GM12891 (cell line): ENCODE data around the gene EDEM3.
"Not testable (repeated sequence)": the region's sequence is repeated elsewhere in the genome, so short reads cannot be mapped to it uniquely, and the experiment has no call there.

ENCODE experiments used
- DNase-seq: peaks from one replicate; pipeline ENCODE4 v3.0.0; 2011; ENCODE audit warnings: low spot score; ENCODE audit not compliant: insufficient read length
- FAIRE-seq: peaks from 2 replicates; lab custom pipeline; 2011; peaks lifted over from hg19 to GRCh38; lab: Jason Lieb, UNC
- PAX5 ChIP-seq: IDR thresholded peaks from 2 replicates; pipeline ENCODE4 v1.6.1; 2011; ENCODE audit warnings: low read length, moderate library complexity, mild to moderate bottlenecking; ENCODE audit not compliant: insufficient read depth, severe bottlenecking
- POLR2A ChIP-seq: IDR thresholded peaks from 2 replicates; pipeline ENCODE4 v1.6.1; 2011; ENCODE audit warnings: low read depth, low read length, control low read depth
- POLR2AphosphoS5 ChIP-seq: IDR thresholded peaks from 2 replicates; pipeline ENCODE4 v1.6.1; 2011; ENCODE audit warnings: low read depth, low read length, control low read depth
- POU2F2 ChIP-seq: IDR thresholded peaks from 2 replicates; pipeline ENCODE4 v1.6.1; 2011; ENCODE audit warnings: low read depth, mild to moderate bottlenecking, control low read depth, low read length, moderate library complexity
- SPI1 ChIP-seq: IDR thresholded peaks from 2 replicates; pipeline ENCODE4 v1.6.1; 2011; ENCODE audit warnings: low read depth, low read length, control low read depth
- TAF1 ChIP-seq: IDR thresholded peaks from 2 replicates; pipeline ENCODE4 v1.6.1; 2011; ENCODE audit warnings: low read depth, low read length, control low read depth

The EDEM3 gene

DNA sequence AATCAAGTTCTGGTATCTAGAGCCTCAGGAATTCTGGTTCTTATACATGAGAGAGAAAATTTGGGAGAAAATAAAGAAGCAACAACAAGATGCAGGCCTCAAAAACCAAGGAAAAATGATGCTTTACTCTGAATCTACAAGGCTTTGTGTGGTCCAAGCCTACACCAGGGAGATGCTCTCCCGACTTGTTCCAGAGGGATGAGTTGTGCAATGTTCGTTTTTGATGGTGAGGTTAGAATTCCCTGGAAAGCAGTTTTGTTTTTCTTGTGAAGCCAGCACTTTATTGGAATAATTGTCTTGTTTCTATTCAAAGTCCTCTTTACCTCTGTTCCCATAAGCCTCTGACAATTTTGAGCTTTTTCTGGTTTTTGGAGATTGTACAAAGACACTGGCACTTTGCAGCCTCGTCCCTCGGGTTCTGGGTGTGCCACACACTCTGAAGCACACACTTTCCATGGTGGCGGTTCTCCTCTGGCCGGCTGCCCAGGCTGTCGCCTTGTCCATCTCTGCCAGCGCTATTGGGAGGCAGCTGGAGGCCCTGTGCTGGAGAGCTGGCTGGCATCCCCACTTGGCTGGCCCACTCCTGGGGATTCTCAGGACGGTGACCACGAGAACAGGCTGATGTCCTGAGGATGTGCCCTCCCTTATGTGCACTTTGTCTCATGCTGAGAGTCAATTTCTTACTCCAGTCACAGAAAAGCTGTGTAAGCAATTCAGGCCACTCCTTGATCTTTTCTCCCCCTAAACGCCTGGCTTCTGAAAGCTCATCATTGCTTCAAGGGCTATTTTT, 70.2 kb downstream of the EDEM3 start:
- TF ChIP-seq POU2F2, result no peak
- no peak for TF ChIP-seq POLR2AphosphoS5
- TF ChIP-seq POLR2A, result no peak
- no peak for TF ChIP-seq PAX5
- no peak for TF ChIP-seq TAF1
- TF ChIP-seq SPI1, result no peak
- DNase-seq (no peak), FAIRE-seq (no peak)

DNA sequence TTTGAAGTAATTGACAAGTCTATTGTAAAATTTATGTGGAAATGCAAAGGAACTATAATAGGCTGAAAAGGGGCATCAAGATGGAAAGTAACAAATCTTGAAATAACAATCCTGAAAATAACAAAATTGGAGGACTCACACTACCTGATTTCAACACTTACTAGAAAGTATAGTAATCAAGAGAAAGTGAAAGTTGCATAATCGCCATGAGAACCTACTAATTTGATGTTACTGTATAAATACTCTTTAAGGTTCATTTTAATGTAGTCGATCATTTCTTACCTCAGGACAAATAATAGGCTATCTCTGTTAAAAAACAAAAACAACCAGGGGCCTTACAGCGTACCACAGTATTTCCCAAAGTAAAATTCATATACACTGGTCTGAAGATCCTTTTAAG, 71.7 kb downstream of the EDEM3 start:
- no peak for DNase-seq
- no peak for TF ChIP-seq SPI1
- TF ChIP-seq POLR2A, result no peak
- TF ChIP-seq PAX5, result no peak
- TF ChIP-seq POLR2AphosphoS5, result no peak
- TF ChIP-seq POU2F2, result no peak
- no peak for TF ChIP-seq TAF1
- no peak for FAIRE-seq

GRCh38 chr1:184680611-184681225, 73.9 kb downstream of the EDEM3 start:
- not testable (repeated sequence) for DNase-seq, FAIRE-seq

- not testable (repeated sequence) for DNase-seq, FAIRE-seq
Measured at GRCh38 chr1:184679472-184679871, 75.2 kb downstream of the EDEM3 start.

- no peak for TF ChIP-seq SPI1
- TF ChIP-seq POU2F2, result no peak
- TF ChIP-seq POLR2A, result no peak
- TF ChIP-seq POLR2AphosphoS5, result no peak
- FAIRE-seq (no peak), DNase-seq (no peak)
Measured at GRCh38 chr1:184677344-184677743, 77.3 kb downstream of the EDEM3 start.

DNA sequence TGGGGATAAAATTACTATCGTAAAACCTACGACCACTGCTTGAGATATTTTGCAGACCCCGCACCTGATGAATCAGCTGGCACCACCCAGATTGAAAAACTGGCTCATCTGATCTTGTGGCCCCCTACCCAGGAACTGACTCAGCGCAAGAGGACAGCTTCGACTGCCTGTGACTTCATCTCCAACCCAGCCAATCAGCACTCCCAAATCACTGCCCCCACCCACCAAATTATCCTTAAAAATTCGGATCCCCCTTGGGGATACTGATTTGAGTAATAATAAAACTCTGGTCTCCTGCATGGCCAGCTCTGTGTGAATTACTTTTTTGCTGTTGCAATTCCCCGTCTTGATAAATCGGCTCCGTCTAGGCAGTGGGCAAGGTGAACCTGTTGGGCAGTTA, 81.4 kb downstream of the EDEM3 start:
- FAIRE-seq (no peak), DNase-seq (no peak)
- no peak for TF ChIP-seq PAX5
- TF ChIP-seq POLR2A, result no peak
- TF ChIP-seq TAF1, result no peak
- TF ChIP-seq POU2F2, result no peak
- no peak for TF ChIP-seq POLR2AphosphoS5
- TF ChIP-seq SPI1, result no peak

- TF ChIP-seq POLR2A, result no peak
- TF ChIP-seq TAF1, result no peak
- no peak for TF ChIP-seq SPI1
- no peak for TF ChIP-seq POU2F2
- no peak for TF ChIP-seq PAX5
- no peak for TF ChIP-seq POLR2AphosphoS5
- no peak for DNase-seq
- FAIRE-seq, result no peak
Measured at GRCh38 chr1:184672013-184672726, 82.5 kb downstream of the EDEM3 start.

DNA sequence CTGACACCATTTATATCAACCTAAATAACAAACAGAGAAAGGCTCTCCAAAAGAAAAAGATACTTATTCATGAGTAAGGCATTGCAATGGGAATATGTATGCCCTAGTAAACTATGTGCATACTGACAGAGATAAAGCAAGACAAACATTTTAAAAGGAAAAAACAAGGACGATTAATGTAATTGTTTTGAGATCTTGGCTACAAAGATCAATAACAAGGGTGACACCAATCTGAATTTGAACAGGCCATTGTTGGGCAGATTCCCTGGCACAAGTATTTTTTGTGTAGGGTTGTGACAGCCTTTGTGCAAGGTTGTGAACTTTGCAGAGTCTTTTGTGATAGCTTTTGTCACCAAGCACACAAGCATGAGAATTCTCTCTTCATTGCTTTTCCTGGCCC, 85.3 kb downstream of the EDEM3 start:
- DNase-seq, result no peak
- no peak for FAIRE-seq
- TF ChIP-seq POLR2AphosphoS5, result no peak
- TF ChIP-seq SPI1, result no peak
- no peak for TF ChIP-seq PAX5
- TF ChIP-seq POU2F2, result no peak
- TF ChIP-seq POLR2A, result no peak
- no peak for TF ChIP-seq TAF1

DNA sequence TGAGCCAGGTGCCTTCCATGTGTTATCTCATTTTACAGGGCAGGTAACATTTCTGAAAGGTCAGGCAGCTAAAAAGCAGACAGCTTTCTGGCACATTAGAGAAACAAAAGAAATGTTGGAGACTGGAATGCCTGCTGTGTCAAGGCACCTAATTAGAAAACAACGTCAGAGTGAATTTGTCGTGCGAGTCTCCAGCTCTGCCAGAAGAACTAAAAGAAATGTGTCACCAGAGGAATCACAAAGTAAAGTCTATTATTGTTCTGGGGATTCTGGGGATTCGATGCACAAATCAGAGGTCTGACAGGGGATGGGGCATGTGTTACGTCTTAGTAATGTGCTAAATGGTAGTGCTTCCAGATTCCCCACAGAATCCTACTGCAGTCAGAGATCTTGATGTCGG, 89.3 kb downstream of the EDEM3 start:
- no peak for FAIRE-seq
- TF ChIP-seq POLR2A (no peak), POLR2AphosphoS5 (no peak), SPI1 (no peak), TAF1 (no peak), POU2F2 (no peak), PAX5 (no peak)
- no peak for DNase-seq

GRCh38 chr1:184664661-184665060, 90.0 kb downstream of the EDEM3 start:
- no peak for TF ChIP-seq PAX5
- no peak for TF ChIP-seq POLR2A
- no peak for DNase-seq
- no peak for FAIRE-seq

GRCh38 chr1:184664042-184664660, 90.5 kb downstream of the EDEM3 start:
- TF ChIP-seq TAF1 (no peak), PAX5 (no peak)
- DNase-seq (peak; percentile 73), FAIRE-seq (peak; percentile 55)
